ENCODE measurements around the gene EEF1B2. TPM values are rescaled to one million over a fixed set of nuclear protein-coding genes. Genes with fewer than 3 reads are reported as not detected.
"Not testable (repeated sequence)": the region's sequence is repeated elsewhere in the genome, so short reads cannot be mapped to it uniquely, and the experiment has no call there.

The EEF1B2 gene
- total RNA-seq, 1 experiment from 2014 or later = 611 TPM

DNA sequence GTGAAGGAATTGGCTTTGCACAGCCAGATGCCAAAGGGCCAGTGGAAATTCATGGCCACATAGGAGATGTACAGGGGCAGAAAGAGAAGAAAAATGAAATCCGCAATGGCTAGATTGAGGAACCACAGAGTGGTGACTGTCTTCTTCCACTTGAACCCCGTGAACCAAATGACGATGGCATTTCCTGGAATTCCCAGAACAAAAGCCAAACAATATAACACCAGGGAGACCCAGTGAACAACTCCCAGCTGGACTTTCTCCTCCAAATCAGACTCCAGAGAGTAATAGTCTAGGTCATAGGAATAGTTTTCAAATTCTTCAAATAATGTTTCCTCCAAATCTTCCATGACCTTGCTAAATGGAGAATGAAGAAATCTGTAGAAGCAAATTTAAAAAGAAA is 17.2 kb downstream of the EEF1B2 start (continued):
- TF ChIP-seq, protein P1, sequence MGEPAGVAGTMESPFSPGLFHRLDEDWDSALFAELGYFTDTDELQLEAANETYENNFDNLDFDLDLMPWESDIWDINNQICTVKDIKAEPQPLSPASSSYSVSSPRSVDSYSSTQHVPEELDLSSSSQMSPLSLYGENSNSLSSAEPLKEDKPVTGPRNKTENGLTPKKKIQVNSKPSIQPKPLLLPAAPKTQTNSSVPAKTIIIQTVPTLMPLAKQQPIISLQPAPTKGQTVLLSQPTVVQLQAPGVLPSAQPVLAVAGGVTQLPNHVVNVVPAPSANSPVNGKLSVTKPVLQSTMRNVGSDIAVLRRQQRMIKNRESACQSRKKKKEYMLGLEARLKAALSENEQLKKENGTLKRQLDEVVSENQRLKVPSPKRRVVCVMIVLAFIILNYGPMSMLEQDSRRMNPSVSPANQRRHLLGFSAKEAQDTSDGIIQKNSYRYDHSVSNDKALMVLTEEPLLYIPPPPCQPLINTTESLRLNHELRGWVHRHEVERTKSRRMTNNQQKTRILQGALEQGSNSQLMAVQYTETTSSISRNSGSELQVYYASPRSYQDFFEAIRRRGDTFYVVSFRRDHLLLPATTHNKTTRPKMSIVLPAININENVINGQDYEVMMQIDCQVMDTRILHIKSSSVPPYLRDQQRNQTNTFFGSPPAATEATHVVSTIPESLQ (CRISPR knock-in tag; IDR thresholded peaks at IDR 0.05) = no peak
- TF ChIP-seq, protein P2, sequence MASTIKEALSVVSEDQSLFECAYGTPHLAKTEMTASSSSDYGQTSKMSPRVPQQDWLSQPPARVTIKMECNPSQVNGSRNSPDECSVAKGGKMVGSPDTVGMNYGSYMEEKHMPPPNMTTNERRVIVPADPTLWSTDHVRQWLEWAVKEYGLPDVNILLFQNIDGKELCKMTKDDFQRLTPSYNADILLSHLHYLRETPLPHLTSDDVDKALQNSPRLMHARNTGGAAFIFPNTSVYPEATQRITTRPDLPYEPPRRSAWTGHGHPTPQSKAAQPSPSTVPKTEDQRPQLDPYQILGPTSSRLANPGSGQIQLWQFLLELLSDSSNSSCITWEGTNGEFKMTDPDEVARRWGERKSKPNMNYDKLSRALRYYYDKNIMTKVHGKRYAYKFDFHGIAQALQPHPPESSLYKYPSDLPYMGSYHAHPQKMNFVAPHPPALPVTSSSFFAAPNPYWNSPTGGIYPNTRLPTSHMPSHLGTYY (CRISPR knock-in tag; IDR thresholded peaks at IDR 0.05) = no peak
- no peak for TF ChIP-seq ZNF671 (CRISPR knock-in tag; IDR thresholded peaks at IDR 0.05)

DNA sequence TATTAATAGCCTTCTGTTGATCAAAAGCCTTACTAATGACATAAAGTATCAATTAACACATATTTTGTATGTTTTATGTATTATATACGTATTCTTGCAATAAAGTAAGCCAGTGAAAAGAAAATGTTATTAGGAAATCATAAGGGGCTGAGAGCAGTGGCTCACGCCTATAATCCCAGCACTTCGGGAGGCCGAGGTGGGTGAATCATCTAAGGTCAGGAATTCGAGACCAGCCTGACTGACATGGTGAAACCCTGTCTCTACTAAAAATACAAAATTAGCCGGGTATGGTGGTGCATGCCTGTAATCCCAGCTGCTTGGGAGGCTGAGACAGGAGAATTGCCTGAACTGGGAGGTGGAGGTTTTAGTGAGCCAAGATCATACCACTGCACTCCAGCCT is 21.8 kb downstream of the EEF1B2 start:
- ATAC-seq; H3K36me3 Mint-ChIP-seq; CTCF ChIA-PET; H3K4me3 Mint-ChIP-seq; DNase-seq (ENCODE audit: low spot score); H3K4me1 Mint-ChIP-seq; H3K27me3 Mint-ChIP-seq (ENCODE audit: low read depth); POLR2A ChIA-PET; H3K27ac Mint-ChIP-seq; H3K9me3 Mint-ChIP-seq: not testable (repeated sequence)

DNA sequence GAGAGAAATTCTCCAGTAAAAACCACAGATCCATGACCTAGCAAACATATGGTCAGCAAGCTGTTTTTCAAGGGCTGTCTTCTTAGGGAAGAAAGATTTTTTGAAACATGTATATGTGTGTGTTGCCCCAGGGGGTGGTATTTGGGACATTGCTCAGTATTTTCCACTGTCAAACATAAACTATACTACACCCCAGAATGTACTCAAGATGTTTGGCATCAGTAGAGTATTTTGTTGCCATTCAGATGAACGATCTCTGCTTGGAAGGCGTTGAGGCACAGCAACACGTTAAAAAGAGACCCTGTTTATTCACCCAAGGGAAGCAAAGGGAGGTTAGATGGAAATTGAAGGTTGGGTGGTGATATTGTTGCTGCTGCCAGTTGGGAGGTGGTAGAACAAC is 30.0 kb downstream of the EEF1B2 start:
- H3K9me3 Mint-ChIP-seq = no peaks in the 10 kb centered on the region
- no peak overlapping the region for H3K27ac Mint-ChIP-seq
- H3K4me3 Mint-ChIP-seq = no peak overlapping the region
- H3K27me3 Mint-ChIP-seq (ENCODE audit: low read depth) = no peaks in the 10 kb centered on the region
- DNase-seq (ENCODE audit: low spot score) = no peak
- H3K4me1 Mint-ChIP-seq = peaks cover 6% of the 10 kb centered on the region
- ATAC-seq = no peak
- ChIA-PET CTCF (interaction anchor here (0.6 kb wide), 1 partner anchor 67 kb away, joined by 4 read pairs; no protein-coding TSS in a partner anchor), POLR2A (no interaction called here)
- H3K36me3 Mint-ChIP-seq = no peaks in the 10 kb centered on the region
- TF ChIP-seq ATF1 (CRISPR knock-in tag; IDR thresholded peaks at IDR 0.05) = no peak
- no peak for TF ChIP-seq FOXK1 (CRISPR knock-in tag; IDR thresholded peaks at IDR 0.05)
- no peak for TF ChIP-seq TP53 (CRISPR knock-in tag; IDR thresholded peaks at IDR 0.05)
- TF ChIP-seq, protein P3, sequence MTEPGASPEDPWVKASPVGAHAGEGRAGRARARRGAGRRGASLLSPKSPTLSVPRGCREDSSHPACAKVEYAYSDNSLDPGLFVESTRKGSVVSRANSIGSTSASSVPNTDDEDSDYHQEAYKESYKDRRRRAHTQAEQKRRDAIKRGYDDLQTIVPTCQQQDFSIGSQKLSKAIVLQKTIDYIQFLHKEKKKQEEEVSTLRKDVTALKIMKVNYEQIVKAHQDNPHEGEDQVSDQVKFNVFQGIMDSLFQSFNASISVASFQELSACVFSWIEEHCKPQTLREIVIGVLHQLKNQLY (CRISPR knock-in tag; IDR thresholded peaks at IDR 0.05) = no peak
- no peak for TF ChIP-seq JAZF1 (CRISPR knock-in tag; IDR thresholded peaks at IDR 0.05)
- TF ChIP-seq CBFB (CRISPR knock-in tag; IDR thresholded peaks at IDR 0.05; ENCODE audit: low read depth) = no peak
- TF ChIP-seq PRRX2 (CRISPR knock-in tag; IDR thresholded peaks at IDR 0.05) = no peak
- no peak for TF ChIP-seq HMGA2 (CRISPR knock-in tag; IDR thresholded peaks at IDR 0.05)
- no peak for TF ChIP-seq ZBTB21 (CRISPR knock-in tag; IDR thresholded peaks at IDR 0.05; ENCODE audit: borderline replicate concordance)
- TF ChIP-seq, protein P4, sequence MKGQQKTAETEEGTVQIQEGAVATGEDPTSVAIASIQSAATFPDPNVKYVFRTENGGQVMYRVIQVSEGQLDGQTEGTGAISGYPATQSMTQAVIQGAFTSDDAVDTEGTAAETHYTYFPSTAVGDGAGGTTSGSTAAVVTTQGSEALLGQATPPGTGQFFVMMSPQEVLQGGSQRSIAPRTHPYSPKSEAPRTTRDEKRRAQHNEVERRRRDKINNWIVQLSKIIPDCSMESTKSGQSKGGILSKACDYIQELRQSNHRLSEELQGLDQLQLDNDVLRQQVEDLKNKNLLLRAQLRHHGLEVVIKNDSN (CRISPR knock-in tag; IDR thresholded peaks at IDR 0.05) = no peak
- no peak for TF ChIP-seq FOXP1 (CRISPR knock-in tag; IDR thresholded peaks at IDR 0.05; ENCODE audit: borderline replicate concordance)
- TF ChIP-seq RORB (CRISPR knock-in tag; IDR thresholded peaks at IDR 0.05) = no peak
- TF ChIP-seq ETV6 (CRISPR knock-in tag; IDR thresholded peaks at IDR 0.05) = no peak
- TF ChIP-seq, protein P5, sequence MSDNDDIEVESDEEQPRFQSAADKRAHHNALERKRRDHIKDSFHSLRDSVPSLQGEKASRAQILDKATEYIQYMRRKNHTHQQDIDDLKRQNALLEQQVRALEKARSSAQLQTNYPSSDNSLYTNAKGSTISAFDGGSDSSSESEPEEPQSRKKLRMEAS (CRISPR knock-in tag; IDR thresholded peaks at IDR 0.05) = no peak
- no peak for TF ChIP-seq NFYB (CRISPR knock-in tag; conservative IDR thresholded peaks at IDR 0.05; ENCODE audit: low read depth)
- TF ChIP-seq KAT7 (CRISPR knock-in tag; IDR thresholded peaks at IDR 0.05; ENCODE audit: borderline replicate concordance) = no peak
- TF ChIP-seq, protein P6, sequence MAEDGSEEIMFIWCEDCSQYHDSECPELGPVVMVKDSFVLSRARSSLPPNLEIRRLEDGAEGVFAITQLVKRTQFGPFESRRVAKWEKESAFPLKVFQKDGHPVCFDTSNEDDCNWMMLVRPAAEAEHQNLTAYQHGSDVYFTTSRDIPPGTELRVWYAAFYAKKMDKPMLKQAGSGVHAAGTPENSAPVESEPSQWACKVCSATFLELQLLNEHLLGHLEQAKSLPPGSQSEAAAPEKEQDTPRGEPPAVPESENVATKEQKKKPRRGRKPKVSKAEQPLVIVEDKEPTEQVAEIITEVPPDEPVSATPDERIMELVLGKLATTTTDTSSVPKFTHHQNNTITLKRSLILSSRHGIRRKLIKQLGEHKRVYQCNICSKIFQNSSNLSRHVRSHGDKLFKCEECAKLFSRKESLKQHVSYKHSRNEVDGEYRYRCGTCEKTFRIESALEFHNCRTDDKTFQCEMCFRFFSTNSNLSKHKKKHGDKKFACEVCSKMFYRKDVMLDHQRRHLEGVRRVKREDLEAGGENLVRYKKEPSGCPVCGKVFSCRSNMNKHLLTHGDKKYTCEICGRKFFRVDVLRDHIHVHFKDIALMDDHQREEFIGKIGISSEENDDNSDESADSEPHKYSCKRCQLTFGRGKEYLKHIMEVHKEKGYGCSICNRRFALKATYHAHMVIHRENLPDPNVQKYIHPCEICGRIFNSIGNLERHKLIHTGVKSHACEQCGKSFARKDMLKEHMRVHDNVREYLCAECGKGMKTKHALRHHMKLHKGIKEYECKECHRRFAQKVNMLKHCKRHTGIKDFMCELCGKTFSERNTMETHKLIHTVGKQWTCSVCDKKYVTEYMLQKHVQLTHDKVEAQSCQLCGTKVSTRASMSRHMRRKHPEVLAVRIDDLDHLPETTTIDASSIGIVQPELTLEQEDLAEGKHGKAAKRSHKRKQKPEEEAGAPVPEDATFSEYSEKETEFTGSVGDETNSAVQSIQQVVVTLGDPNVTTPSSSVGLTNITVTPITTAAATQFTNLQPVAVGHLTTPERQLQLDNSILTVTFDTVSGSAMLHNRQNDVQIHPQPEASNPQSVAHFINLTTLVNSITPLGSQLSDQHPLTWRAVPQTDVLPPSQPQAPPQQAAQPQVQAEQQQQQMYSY (CRISPR knock-in tag; IDR thresholded peaks at IDR 0.05) = no peak
- no peak for TF ChIP-seq TEAD1 (CRISPR knock-in tag; IDR thresholded peaks at IDR 0.05)
- TF ChIP-seq ZNF232 (CRISPR knock-in tag; IDR thresholded peaks at IDR 0.05) = no peak

Data from WTC11 (cell line).